Measurements from ENCODE around the gene KLRK1. TPM values are rescaled to one million over a fixed set of nuclear protein-coding genes. Genes with fewer than 3 reads are reported as not detected.

The KLRK1 gene
- polyA plus RNA-seq, 4 donors = 0.24 to 1.1 (median 0.69) TPM

Other genes with a start within 250 kb of the KLRK1 start
- gene OLR1, start 217.9 kb downstream of the KLRK1 start, polyA plus RNA-seq (ENCODE audit: insufficient read length in 4 of 4) = 1 to 10 TPM in 3 of 4 donors, under 1 TPM in 1; 0.46 to 2.7 (median 1.1) TPM
- gene TMEM52B, start 211.0 kb downstream of the KLRK1 start, polyA plus RNA-seq (ENCODE audit: insufficient read length in 4 of 4) = 100 to 1,000 TPM; 134 to 169 (median 165) TPM
- gene GABARAPL1, start 177.2 kb downstream of the KLRK1 start, polyA plus RNA-seq (ENCODE audit: insufficient read length in 4 of 4) = 10 to 100 TPM; 54.4 to 88.9 (median 75.0) TPM
- under 1 TPM; 0.21 to 0.55 (median 0.50) TPM for gene KLRD1, start 82.2 kb downstream of the KLRK1 start, polyA plus RNA-seq (ENCODE audit: insufficient read length in 4 of 4)
- under 1 TPM in 2 of 4 donors, not detected in 2; 0.16 to 0.30 TPM for gene KLRC4, start 19.7 kb upstream of the KLRK1 start, polyA plus RNA-seq (ENCODE audit: insufficient read length in 4 of 4)
- gene KLRC3, start 30.6 kb upstream of the KLRK1 start, polyA plus RNA-seq (ENCODE audit: insufficient read length in 4 of 4) = not detected
- gene KLRC2, start 46.0 kb upstream of the KLRK1 start, polyA plus RNA-seq (ENCODE audit: insufficient read length in 4 of 4) = under 1 TPM in 3 of 4 donors, not detected in 1; 0.17 to 0.35 (median 0.22) TPM
- gene KLRC1, start 63.3 kb upstream of the KLRK1 start, polyA plus RNA-seq (ENCODE audit: insufficient read length in 4 of 4) = under 1 TPM; 0.35 to 0.67 (median 0.59) TPM
- gene EIF2S3B, start 115.8 kb upstream of the KLRK1 start, polyA plus RNA-seq (ENCODE audit: insufficient read length in 4 of 4) = 10 to 100 TPM in 2 of 4 donors, 1 to 10 TPM in 1, under 1 TPM in 1; 0.73 to 11.1 (median 6.2) TPM
- gene MAGOHB, start 223.6 kb upstream of the KLRK1 start, polyA plus RNA-seq (ENCODE audit: insufficient read length in 4 of 4) = 10 to 100 TPM; 36.2 to 49.5 (median 40.2) TPM

All from left renal cortex interstitium (tissue), 4 donors.